HG02852 (cell line): ENCODE measurements around the gene NYNRIN.
"Not testable (repeated sequence)": the region's sequence is repeated elsewhere in the genome, so short reads cannot be mapped to it uniquely, and the experiment has no call there.

ENCODE experiments used
- ATAC-seq: cut with Tn5 transposase; IDR thresholded peaks from one replicate; pipeline ENCODE4 v1.9.1; 2021; ENCODE audit warnings: mild to moderate bottlenecking, moderate library complexity; ENCODE audit not compliant: unreplicated experiment

NYNRIN gene

GRCh38 chr14:24442240-24443052 is 43.6 kb downstream of the NYNRIN start, which contains the start of gene SDR39U1:
Gene SDR39U1 (minus strand): TSS chr14:24442776. CDS start chr14:24442769, 7 bp downstream.
- peak; percentile 88 for ATAC-seq

- no peak for ATAC-seq
Measured at GRCh38 chr14:24443053-24443665, 44.4 kb downstream of the NYNRIN start.

- not testable (repeated sequence) for ATAC-seq
Measured at GRCh38 chr14:24450828-24451227, 52.0 kb downstream of the NYNRIN start.

GRCh38 chr14:24456980-24457379 is 58.2 kb downstream of the NYNRIN start:
- ATAC-seq, result no peak

GRCh38 chr14:24458736-24459135 is 59.9 kb downstream of the NYNRIN start:
- ATAC-seq, result no peak

- ATAC-seq, result no peak
Measured at GRCh38 chr14:24459331-24459730, 60.5 kb downstream of the NYNRIN start.

- no peak for ATAC-seq
Measured at GRCh38 chr14:24461336-24461735, 62.5 kb downstream of the NYNRIN start.

GRCh38 chr14:24463017-24463883 is 64.4 kb downstream of the NYNRIN start:
- peak; percentile 56 for ATAC-seq

- peak; percentile 22 for ATAC-seq
Measured at GRCh38 chr14:24463884-24464785, 65.3 kb downstream of the NYNRIN start.

- no peak for ATAC-seq
Measured at GRCh38 chr14:24465368-24465767, 66.6 kb downstream of the NYNRIN start.

- ATAC-seq, result no peak
Measured at GRCh38 chr14:24465805-24466204, 67.0 kb downstream of the NYNRIN start.
